ENCODE data around the gene GOLIM4. TPM values are rescaled to one million over a fixed set of nuclear protein-coding genes. Genes with fewer than 3 reads are reported as not detected.

The GOLIM4 gene
- total RNA-seq, 1 experiment from 2014 or later: 35.4 TPM

DNA sequence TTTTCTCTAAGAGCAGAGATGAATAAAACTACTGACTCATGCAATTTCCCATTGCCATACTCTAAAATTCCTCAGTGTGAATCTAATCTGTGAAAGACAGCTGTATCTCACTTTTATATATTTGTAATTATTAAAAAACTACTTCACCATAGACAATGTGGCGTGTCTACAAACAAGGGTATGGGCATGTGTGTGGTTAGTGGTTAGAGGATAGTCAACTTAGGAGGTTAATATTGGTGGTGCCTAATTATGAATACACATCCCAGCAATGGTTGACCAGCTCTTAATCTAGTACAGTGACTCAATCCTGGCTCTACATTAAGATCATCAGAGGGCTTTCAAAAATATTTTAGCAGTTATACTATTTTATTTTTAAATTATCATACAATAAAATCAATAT lies 94.5 kb downstream of the GOLIM4 start:
- H3K27me3 ChIP-seq (ENCODE audit: control insufficient read depth, insufficient read depth, low read length): 0 out of 2 replicates have a peak, but pooled peaks cover 2% of the 10 kb centered on the region
- H3K27ac ChIP-seq (ENCODE audit: low read length): no peak overlapping the region
- H3K9me3 ChIP-seq (ENCODE audit: control insufficient read depth, insufficient read depth, low read depth, low read length): no peaks in the 10 kb centered on the region
- ChIA-PET CTCF (no interaction called here), POLR2A (interaction anchor here (0.6 kb wide), 1 partner anchor 61 kb away, joined by 3 read pairs; no protein-coding TSS in a partner anchor)
- no peak overlapping the region for H3K4me3 ChIP-seq (ENCODE audit: low read depth in 2 of 2, low read length in 2 of 2)
- TF ChIP-seq, protein P1, sequence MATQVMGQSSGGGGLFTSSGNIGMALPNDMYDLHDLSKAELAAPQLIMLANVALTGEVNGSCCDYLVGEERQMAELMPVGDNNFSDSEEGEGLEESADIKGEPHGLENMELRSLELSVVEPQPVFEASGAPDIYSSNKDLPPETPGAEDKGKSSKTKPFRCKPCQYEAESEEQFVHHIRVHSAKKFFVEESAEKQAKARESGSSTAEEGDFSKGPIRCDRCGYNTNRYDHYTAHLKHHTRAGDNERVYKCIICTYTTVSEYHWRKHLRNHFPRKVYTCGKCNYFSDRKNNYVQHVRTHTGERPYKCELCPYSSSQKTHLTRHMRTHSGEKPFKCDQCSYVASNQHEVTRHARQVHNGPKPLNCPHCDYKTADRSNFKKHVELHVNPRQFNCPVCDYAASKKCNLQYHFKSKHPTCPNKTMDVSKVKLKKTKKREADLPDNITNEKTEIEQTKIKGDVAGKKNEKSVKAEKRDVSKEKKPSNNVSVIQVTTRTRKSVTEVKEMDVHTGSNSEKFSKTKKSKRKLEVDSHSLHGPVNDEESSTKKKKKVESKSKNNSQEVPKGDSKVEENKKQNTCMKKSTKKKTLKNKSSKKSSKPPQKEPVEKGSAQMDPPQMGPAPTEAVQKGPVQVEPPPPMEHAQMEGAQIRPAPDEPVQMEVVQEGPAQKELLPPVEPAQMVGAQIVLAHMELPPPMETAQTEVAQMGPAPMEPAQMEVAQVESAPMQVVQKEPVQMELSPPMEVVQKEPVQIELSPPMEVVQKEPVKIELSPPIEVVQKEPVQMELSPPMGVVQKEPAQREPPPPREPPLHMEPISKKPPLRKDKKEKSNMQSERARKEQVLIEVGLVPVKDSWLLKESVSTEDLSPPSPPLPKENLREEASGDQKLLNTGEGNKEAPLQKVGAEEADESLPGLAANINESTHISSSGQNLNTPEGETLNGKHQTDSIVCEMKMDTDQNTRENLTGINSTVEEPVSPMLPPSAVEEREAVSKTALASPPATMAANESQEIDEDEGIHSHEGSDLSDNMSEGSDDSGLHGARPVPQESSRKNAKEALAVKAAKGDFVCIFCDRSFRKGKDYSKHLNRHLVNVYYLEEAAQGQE (IDR thresholded peaks at IDR 0.05; ENCODE audit: insufficient read depth in 1 of 2, low read depth in 2 of 2, low read length in 1 of 2): no peak
- TF ChIP-seq POLR2AphosphoS5 (IDR thresholded peaks at IDR 0.05; ENCODE audit: low read depth, low read length) (no peak), TCF7L2 (IDR thresholded peaks at IDR 0.05; ENCODE audit: low read depth, low read length) (no peak), SIN3A (IDR thresholded peaks at IDR 0.05; ENCODE audit: borderline replicate concordance, insufficient read depth, low read depth, low read length) (no peak)
- TF ChIP-seq, protein P2, sequence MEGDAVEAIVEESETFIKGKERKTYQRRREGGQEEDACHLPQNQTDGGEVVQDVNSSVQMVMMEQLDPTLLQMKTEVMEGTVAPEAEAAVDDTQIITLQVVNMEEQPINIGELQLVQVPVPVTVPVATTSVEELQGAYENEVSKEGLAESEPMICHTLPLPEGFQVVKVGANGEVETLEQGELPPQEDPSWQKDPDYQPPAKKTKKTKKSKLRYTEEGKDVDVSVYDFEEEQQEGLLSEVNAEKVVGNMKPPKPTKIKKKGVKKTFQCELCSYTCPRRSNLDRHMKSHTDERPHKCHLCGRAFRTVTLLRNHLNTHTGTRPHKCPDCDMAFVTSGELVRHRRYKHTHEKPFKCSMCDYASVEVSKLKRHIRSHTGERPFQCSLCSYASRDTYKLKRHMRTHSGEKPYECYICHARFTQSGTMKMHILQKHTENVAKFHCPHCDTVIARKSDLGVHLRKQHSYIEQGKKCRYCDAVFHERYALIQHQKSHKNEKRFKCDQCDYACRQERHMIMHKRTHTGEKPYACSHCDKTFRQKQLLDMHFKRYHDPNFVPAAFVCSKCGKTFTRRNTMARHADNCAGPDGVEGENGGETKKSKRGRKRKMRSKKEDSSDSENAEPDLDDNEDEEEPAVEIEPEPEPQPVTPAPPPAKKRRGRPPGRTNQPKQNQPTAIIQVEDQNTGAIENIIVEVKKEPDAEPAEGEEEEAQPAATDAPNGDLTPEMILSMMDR (IDR thresholded peaks at IDR 0.05): no peak
- intact Hi-C loops (cut with micrococcal nuclease; ENCODE audit: unreplicated experiment): no loop called here
- ATAC-seq (no peak), DNase-seq (ENCODE audit: low read depth, low spot score) (no peak)
- in situ Hi-C loops (cut with HindIII; ENCODE audit: low pct_unique_long_range_greater_than_20kb, low sequenced_read_pairs): no loop called here
- no TSS peak for BruUV-seq (replicated peaks)
- H3K4me1 ChIP-seq (ENCODE audit: control insufficient read depth, insufficient read depth, low read length): no peaks in the 10 kb centered on the region
- no peaks in the 10 kb centered on the region for H3K36me3 ChIP-seq (ENCODE audit: control insufficient read depth, insufficient read depth, low read length)

DNA sequence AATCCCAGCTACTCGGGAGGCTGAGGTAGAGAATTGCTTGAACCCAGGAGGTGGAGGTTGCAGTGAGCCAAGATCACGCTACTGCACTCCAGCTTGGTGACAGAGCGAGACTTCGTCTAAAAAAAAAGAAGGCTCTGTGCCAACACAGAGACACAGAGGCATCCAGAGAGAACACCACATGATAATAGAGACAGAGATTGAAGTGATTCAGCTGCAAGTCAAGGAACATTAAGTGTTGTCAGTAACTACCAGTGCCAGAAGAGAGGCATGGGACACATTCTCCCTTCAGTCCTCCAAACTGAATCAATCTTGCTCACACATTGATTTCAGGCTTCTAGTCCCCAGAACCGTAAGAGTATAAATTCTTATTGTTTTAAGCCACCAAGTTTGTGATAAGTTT lies 97.5 kb downstream of the GOLIM4 start:
- CTCF ChIA-PET: no interaction called here

More for the DNA sequence above, 97.5 kb downstream of the GOLIM4 start:
- TF ChIP-seq, protein P2 (IDR thresholded peaks at IDR 0.05): no peak
- TF ChIP-seq POLR2AphosphoS5 (IDR thresholded peaks at IDR 0.05; ENCODE audit: low read depth, low read length) (no peak), TCF7L2 (IDR thresholded peaks at IDR 0.05; ENCODE audit: low read depth, low read length) (no peak), SIN3A (IDR thresholded peaks at IDR 0.05; ENCODE audit: borderline replicate concordance, insufficient read depth, low read depth, low read length) (no peak)
- TF ChIP-seq, protein P1 (IDR thresholded peaks at IDR 0.05; ENCODE audit: insufficient read depth in 1 of 2, low read depth in 2 of 2, low read length in 1 of 2): no peak
- in situ Hi-C loops (cut with HindIII; ENCODE audit: low pct_unique_long_range_greater_than_20kb, low sequenced_read_pairs) (no loop called here), intact Hi-C loops (cut with micrococcal nuclease; ENCODE audit: unreplicated experiment) (no loop called here)
- no TSS peak for BruUV-seq (replicated peaks)
- H3K4me1 ChIP-seq (ENCODE audit: control insufficient read depth, insufficient read depth, low read length): no peaks in the 10 kb centered on the region
- H3K9me3 ChIP-seq (ENCODE audit: control insufficient read depth, insufficient read depth, low read depth, low read length): no peaks in the 10 kb centered on the region
- no peak overlapping the region for H3K4me3 ChIP-seq (ENCODE audit: low read depth in 2 of 2, low read length in 2 of 2)
- no peak for DNase-seq (ENCODE audit: low read depth, low spot score)
- no peaks in the 10 kb centered on the region for H3K36me3 ChIP-seq (ENCODE audit: control insufficient read depth, insufficient read depth, low read length)
- H3K27ac ChIP-seq (ENCODE audit: low read length): no peak overlapping the region
- ATAC-seq: no peak
- 0 out of 2 replicates have a peak, but pooled peaks cover 2% of the 10 kb centered on the region for H3K27me3 ChIP-seq (ENCODE audit: control insufficient read depth, insufficient read depth, low read length)
- POLR2A ChIA-PET: no interaction called here

Data from Panc1 (cell line).